NCI-H2171 (cell line): ENCODE measurements around the gene UBR3.
"Not testable (repeated sequence)": the region's sequence is repeated elsewhere in the genome, so short reads cannot be mapped to it uniquely, and the experiment has no call there.

Experiments
- DNase-seq: peaks from one replicate; lab custom pipeline; 2025; lab: John Stamatoyannopoulos, UW

The UBR3 gene, protein sequence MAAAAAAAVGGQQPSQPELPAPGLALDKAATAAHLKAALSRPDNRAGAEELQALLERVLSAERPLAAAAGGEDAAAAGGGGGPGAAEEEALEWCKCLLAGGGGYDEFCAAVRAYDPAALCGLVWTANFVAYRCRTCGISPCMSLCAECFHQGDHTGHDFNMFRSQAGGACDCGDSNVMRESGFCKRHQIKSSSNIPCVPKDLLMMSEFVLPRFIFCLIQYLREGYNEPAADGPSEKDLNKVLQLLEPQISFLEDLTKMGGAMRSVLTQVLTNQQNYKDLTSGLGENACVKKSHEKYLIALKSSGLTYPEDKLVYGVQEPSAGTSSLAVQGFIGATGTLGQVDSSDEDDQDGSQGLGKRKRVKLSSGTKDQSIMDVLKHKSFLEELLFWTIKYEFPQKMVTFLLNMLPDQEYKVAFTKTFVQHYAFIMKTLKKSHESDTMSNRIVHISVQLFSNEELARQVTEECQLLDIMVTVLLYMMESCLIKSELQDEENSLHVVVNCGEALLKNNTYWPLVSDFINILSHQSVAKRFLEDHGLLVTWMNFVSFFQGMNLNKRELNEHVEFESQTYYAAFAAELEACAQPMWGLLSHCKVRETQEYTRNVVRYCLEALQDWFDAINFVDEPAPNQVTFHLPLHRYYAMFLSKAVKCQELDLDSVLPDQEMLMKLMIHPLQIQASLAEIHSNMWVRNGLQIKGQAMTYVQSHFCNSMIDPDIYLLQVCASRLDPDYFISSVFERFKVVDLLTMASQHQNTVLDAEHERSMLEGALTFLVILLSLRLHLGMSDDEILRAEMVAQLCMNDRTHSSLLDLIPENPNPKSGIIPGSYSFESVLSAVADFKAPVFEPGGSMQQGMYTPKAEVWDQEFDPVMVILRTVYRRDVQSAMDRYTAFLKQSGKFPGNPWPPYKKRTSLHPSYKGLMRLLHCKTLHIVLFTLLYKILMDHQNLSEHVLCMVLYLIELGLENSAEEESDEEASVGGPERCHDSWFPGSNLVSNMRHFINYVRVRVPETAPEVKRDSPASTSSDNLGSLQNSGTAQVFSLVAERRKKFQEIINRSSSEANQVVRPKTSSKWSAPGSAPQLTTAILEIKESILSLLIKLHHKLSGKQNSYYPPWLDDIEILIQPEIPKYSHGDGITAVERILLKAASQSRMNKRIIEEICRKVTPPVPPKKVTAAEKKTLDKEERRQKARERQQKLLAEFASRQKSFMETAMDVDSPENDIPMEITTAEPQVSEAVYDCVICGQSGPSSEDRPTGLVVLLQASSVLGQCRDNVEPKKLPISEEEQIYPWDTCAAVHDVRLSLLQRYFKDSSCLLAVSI (N-terminal part only)

DNA sequence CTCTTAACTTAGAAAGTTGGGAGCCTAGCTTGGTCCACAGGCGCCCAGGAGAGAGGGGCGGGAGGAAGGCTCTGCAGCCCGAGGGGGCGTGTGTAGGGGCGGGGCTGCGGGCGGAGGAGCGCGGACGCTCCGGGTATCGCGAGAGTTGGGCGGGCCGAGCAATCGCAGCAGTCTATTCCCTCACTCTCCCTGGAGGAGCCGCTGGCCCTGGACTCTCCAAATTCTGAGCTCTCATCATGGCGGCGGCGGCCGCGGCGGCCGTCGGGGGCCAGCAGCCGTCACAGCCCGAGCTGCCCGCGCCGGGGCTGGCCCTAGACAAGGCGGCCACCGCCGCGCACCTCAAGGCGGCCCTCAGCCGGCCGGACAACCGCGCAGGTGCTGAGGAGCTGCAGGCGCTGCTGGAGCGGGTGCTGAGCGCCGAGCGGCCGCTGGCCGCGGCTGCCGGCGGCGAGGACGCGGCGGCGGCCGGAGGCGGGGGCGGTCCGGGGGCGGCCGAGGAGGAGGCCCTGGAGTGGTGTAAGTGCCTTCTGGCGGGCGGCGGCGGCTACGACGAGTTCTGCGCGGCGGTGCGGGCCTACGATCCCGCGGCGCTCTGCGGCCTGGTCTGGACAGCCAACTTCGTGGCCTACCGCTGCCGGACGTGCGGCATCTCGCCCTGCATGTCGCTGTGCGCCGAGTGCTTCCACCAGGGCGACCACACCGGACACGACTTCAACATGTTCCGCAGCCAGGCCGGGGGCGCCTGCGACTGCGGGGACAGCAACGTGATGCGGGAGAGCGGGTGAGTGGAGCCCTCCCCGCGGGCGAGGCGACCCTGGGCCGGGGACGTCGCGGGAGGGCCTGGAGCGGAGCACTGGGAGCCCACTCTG, at the start of gene UBR3:
Gene UBR3, plus strand, starts transcription at position 183 of the 869 bp plus-strand sequence. Its CDS starts 54 bp downstream, at position 237.
- peak; percentile 84 for DNase-seq

DNA sequence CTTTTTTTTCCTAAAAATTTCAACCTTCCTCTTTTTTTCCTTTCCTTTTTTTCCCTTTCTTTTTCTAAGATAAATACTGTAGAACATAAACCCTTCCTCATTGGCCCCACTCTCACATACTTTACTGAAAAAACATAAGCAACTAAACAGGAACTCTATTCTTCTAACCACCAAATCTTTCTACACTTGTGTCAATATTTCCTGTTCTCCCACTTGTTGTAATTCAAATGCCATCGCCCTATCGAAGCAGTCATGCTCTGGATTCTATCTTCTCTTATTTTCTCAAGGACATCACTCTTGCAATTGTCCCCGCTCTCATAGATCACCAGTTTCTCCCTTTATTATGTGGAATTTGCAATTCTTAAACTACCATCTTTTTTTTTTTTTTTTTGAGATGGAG, 48.8 kb upstream of the UBR3 start:
- no peak for DNase-seq

DNA sequence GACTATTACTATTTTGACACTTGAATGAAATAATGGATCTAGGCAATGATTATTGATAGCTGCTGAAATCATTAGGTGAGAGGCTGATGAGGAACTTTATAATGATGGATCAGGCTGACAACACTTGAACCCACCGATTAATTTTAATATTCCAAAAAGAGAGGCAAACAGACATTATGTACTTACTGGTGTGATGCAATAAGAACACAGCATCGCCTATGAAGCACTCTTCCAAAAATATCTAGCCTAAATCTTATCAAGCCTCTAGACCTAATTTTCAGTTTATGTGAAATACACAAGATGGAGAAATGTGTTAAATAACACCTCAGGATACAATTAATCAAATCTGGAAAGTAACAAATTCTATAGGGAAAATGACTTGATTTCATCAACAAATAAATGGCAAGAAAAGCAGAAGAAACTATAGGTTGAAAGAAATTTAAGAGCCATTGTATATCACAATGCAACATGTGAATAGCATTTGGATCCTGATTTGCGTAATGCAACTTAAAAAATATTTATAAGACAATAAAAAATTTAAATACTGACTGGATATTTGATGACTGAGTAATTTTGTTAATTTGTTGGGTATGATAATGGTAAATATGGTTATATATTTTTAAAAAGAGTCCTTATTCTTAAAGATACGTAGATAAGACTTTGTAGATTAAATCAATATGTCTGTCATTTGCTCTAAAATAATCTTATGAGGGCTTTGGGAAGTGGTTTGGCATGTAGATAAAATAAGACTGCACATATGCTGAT, 45.8 kb upstream of the UBR3 start:
- DNase-seq: no peak

DNA sequence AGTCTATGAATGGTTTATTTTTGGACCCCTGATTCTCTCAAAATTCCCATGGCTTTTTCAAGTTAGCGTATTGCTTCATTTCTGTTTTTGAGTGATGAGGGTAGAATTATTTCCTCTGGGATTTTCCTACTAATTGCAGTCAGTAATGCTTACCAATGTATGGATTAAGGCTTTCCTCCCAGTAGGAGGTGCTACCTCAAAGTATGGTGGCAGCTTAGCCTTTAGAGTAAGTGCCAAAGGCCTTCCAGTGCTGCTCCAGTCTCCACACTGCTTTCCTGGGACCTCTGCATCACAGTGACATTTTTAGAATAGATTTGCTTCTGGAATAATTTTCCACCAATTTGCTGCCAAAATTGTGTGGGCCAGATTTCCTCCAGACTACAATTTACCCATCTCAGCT, 44.7 kb upstream of the UBR3 start:
- DNase-seq: no peak

DNA sequence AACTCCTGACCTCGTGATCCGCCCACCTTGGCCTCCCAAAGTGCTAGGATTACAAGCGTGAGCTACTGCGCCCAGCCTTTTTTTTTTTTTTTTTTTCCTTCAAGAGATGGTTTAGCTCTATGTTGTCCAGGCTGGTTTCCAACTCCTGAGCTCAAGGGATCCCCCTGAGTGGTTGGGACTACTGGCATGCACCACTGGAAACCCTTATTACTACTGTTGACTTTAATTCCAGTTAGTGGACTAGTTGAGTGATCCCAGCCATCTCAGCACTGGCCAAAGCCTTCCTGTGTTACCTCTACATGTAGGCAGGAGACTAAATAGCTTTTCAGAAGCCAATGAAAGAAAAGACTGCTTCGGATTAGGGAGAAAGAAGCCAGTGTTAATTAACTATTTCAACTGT, 36.7 kb upstream of the UBR3 start:
- DNase-seq: no peak

DNA sequence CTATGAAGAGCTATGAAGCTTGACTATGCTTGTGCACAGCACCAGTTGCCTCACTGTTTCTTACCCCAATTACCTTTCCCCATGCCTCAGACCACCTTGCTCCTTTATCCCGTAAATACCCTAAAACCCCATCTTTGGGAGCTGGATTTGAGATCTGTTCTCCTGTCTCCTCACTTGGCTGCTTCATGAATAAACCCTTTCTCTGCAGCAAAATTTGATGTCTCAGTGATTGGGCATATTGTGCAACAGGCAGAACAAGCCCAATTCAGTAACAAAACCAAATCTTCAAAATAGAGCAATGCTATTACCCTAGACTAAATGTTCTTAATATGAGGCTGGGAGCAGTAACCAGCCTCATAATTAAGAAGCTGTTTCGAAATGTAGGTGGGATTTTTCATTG, 32.1 kb upstream of the UBR3 start:
- DNase-seq: no peak

DNA sequence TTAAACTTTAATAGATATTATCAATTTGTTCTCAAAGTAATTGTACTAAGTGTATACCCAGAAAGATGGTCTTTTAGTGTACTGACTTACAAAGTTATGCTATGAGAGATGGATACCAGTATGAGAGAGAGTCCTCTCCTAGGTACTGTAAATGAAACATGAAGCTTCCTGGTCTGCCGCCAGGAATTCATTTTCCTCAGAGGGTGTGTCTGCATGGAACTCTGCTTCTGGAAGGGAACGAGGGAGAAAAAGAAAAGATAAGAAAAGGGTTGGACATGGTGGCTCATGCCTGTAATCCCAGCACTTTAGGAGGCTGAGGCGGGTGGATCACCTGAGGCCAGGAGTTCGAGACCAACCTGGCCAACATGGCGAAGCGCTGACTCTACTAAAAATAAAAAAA, 30.8 kb upstream of the UBR3 start:
- no peak for DNase-seq

DNA sequence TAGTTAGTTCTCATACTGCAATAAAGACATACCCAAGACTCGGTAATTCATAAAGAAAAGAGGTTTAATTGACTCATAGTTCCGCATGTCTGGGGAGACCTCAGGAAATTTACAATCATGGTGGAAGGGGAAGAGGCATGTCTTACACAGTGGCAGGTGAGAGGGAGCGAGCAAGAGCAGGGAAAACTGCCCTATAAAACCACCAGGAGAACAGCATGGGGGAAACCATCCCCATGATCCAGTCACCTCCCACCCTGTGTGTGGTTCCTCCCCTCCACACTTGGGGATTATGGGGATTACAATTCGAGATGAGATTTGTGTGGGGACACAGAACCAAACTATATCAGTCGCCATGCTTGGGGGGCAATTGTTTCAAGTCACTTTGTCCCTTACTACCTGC, 29.7 kb upstream of the UBR3 start:
- no peak for DNase-seq

DNA sequence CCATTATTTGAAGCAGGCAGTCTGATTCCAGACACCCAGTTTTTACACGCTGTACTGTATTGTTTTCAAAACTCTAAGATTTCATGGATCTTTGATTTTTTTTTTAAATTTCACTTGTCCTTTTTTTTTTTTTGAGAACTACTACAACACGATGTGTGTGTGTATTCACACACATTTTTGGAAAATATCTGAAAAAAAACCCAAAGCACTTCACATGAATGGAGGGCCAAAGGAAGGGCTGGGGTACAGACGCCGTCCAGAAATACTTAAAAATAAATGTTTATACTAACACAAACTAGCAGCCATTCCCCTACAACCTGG, 28.9 kb upstream of the UBR3 start:
- DNase-seq: no peak

DNA sequence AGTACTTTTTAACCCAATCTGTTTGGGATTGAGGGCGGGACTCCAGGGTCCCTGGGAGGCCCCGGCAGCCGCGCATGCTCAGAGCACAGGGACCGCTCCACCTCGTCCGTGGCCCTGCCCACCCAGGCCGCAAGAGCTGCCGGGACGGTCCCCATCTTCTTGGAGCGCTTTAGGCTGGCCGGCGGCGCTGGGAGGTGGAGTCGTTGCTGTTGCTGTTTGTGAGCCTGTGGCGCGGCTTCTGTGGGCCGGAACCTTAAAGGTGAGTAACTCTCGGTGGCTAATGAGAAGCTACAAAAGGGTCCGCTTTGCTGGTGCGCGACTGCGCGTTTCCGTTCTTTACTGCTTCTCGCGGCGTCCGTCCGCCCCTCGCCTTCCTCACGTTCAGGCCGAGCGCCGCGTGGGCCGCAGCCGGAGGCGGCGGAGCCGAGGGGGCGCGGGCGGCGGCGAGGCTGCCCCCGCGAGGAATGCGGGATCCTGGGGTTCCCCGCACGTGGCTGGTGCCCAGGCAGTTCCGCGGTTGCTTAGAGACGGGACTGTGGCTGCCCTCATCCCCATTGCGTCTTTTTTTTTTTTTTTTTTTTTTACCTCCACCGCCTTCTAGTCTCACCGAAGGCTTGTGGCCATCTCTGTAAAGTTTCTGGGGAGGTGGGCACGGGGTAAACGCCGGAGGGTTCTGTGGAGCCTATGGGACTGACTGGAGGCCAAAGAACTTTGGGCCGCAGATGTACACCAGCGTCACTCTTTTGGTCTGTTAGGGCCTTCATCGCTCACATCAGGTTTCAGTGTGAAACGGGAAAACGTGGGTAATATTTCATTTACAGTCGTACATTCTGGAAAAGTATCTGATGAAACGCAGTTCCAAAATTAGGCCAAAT, 28.3 kb upstream of the UBR3 start, which contains the start of gene SSB:
Gene SSB, plus strand, starts transcription at position 154 of the 875 bp plus-strand sequence. CDS start 2,090 bp downstream, outside the sequence.
- peak; percentile 93 for DNase-seq

DNA sequence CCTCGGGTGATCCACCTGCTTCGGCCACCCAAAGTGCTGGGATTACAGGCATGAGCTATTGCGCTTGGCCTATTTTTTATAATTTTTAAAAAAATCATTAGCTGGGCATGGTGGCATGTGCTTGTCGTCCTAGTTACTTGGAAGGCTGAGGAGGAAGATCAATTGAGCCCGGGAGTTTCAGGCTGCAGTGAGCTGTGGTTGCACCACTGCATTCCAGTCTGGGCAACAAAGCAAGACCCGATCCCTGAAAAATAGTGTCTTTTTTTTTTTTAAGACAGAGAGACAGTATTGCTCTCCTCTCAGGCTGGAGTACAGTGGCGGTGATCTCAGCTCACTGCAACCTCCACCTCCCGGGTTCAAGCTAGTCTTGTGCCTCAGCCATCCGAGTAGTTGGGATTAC, 23.8 kb upstream of the UBR3 start:
- DNase-seq: no peak

DNA sequence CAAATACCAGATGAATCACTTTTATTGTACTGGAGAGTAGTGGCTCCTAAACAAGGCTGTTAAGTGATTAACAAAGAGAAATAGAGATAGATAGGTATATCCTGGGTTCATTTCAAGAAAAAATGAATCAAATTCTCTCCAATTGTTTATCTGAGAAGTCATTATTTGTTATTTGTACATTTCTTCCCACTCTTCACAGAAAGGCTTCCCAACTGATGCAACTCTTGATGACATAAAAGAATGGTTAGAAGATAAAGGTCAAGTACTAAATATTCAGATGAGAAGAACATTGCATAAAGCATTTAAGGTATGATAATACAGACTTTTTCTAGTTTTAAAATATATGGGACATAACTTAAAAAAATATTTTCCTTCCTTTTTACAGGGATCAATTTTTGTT, 20.7 kb upstream of the UBR3 start:
- DNase-seq: no peak

DNA sequence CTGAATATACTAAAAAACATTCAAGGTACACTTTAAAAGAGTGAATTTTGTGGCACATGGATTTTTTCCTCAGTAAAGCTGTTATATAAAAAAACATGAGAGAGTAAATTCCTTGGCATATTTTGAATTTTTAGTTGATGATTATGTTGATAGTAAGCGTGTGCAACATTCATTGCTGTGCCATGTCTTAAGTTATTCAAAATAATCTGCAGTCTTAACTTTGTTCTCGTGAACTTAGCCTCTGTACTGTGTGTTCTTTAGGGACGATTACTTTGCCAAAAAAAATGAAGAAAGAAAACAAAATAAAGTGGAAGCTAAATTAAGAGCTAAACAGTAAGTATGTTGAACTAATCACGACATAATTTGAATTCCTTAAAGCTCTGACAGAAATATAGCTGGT, 19.0 kb upstream of the UBR3 start:
- DNase-seq: no peak

DNA sequence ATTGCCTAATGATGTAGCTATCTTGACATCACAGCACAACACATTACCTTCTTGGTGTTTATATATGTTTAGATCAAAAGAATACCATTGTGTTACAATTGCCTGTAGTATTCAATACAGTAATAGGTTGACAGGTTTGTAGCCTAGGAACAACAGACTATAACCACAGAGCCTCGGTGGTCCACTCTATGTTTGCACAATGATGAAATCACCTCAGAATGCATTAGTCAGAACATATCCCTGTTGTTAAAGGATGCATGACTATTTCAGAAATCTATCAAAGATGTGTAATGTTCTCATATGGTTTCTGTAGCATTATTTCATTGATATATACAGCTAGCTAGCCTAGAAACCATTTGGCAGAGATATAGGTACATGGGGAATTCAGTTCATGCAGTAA, 11.4 kb upstream of the UBR3 start:
- DNase-seq: no peak

DNA sequence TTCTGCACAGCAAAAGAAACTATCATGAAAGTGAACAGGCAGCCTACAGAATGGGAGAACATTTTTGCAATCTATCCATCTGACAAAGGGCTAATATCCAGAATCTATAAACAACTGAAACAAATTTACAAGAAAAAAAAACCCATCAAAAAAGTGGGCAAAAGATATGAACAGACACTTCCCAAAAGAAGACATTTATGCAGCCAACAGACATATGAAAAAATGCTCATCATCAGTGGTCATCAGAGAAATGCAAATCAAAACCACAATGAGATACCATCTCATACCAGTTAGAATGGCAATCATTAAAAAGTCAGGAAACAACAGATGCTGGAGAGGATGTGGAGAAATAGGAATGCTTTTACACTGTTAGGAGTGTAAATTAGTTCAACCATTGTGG, 10.3 kb upstream of the UBR3 start:
- not testable (repeated sequence) for DNase-seq

DNA sequence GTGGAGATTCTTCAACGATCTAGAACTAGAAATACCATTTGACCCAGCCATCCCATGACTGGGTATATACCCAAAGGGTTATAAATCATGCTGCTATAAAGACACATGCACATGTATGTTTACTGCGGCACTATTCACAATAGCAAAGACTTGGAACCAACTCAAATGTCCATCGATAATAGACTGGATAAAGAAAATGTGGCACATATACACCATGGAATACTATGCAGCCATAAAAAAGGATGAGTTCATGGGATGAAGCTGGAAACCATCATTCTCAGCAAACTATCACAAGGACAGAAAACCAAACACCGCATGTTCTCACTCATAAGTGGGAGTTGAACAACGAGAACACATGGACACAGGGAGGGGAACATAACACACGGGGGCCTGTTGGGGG, 9.9 kb upstream of the UBR3 start:
- DNase-seq: not testable (repeated sequence)

DNA sequence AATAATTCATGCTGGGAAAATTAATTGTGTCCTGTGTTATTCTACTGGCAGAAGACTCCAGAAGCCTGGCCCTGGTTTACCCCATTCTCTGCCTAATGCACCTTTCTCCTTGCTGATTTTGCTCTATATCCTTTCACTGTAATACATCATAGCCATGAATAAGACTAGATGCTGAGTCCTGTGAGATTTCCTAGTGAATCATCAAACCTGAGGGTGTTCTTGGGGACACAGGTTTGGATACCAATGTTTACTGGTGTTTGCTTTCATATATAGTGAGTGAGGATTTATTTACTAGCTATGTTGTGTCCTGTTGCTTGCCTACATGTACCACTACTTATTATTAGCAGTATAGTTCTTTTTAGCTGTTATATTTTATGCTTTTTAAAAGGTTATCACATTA, 9.0 kb upstream of the UBR3 start:
- DNase-seq: no peak

DNA sequence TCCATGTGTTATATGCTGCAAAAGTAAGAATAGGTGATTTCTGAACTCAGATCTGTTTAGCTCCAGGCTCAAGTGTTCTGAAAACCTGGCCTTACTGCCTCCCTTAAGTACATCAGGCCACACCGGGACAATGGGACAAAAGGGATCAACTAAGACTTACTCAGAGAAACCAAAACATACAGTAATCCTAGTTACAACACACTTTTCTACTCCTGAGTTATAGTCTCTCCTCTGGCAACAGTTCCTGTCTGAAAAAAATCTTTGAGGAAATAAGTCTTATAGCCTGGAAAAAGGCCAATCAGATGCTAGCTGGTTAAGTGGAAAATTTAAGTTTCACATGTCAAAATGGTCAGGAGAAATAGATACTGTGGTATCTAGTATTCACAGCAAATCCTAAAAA, 8.1 kb upstream of the UBR3 start:
- no peak for DNase-seq

DNA sequence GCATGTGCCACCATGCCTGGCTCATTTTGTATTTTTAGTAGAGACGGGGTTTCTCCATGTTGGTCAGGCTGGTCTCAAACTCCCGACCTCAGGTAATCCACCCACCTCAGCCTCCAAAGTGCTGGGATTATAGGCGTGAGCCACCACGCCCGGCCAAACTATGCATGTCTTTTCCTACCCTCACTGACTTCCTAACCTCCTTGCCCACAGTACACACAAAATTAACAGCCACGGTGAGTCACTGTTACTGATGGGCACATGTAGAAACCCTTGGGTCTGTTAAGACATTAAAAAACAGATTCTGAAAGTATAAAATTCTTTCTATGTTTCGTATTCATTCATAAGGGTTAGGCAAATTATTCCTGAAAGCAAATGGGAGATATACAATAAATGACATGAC, 7.2 kb upstream of the UBR3 start:
- not testable (repeated sequence) for DNase-seq

DNA sequence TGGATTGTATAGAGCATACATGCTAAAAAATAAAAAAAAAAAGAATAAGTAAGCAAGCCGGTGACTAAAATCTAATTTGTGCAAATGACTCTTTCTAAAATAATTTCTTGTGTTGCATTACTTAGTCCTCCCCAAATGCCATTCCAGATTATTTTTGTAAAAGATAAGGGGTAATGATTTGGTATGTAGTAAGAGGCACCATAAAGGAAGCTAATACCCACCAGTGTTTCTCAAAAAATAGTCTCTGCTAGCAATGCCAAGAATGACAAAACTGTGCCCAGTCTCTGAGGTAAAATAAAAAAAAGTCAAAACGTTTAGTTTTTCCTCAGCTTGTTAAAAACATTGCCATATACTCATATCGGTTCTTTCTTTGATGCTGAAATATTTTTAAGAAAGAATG, 5.2 kb upstream of the UBR3 start:
- no peak for DNase-seq
